ENCODE measurements around the gene CUEDC1. TPM values are rescaled to one million over a fixed set of nuclear protein-coding genes. Genes with fewer than 3 reads are reported as not detected.

Gene CUEDC1
- total RNA-seq, 4 donors from 2014 or later, result 7.9 to 63.6 (median 18.8) TPM

DNA sequence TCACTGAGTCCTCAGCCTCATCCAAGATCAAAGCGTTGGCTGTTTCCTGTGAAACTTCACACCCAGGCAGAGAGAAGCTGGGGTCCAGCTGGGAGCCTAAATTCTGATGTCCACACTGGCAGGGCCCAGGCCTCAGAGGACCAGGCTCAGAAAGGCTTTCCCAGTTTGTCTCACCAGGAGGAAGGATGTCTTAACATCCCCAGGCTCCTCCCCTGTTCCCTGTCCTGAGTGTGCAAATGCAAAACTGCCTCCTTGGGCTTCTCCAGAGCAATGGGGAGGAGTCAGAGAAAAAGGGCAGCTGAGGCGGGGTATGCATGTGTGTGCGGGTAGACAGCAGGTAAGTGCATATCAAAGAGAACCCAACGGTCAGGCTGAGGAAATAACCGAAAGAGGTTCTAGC lies 45.7 kb downstream of the CUEDC1 start:
- Histone ChIP-seq H3K27me3 (no peaks in the 10 kb centered on the region), H3K9me3 (no peaks in the 10 kb centered on the region), H3K4me1 (peaks cover 7 to 12% of the 10 kb centered on the region in 2 donors), H3K27ac (no peak overlapping the region), H3K4me3 (no peak overlapping the region), H3K36me3 (no peaks in the 10 kb centered on the region)
- DNase-seq, result no peak
- intact Hi-C loops (cut with DNase I; ENCODE audit: low total_unique reads), result no loop called here
- no peak for TF ChIP-seq POLR2A (IDR thresholded peaks at IDR 0.05)
- TF ChIP-seq CTCF (IDR thresholded peaks at IDR 0.05), result no peak

- intact Hi-C loops (cut with DNase I; ENCODE audit: low total_unique reads), result no loop called here
- DNase-seq, result no peak
- H3K27me3 ChIP-seq, result no peaks in the 10 kb centered on the region
- no peak overlapping the region for H3K27ac ChIP-seq
- peaks cover 2 to 6% of the 10 kb centered on the region in 2 donors for H3K4me1 ChIP-seq
- H3K9me3 ChIP-seq, result no peaks in the 10 kb centered on the region
- no peak overlapping the region for H3K4me3 ChIP-seq
- no peak for TF ChIP-seq CTCF (IDR thresholded peaks at IDR 0.05)
- no peak for TF ChIP-seq POLR2A (IDR thresholded peaks at IDR 0.05)
- H3K36me3 ChIP-seq, result no peaks in the 10 kb centered on the region
Measured at GRCh38 chr17:57908278-57908677, 46.9 kb downstream of the CUEDC1 start.

DNA sequence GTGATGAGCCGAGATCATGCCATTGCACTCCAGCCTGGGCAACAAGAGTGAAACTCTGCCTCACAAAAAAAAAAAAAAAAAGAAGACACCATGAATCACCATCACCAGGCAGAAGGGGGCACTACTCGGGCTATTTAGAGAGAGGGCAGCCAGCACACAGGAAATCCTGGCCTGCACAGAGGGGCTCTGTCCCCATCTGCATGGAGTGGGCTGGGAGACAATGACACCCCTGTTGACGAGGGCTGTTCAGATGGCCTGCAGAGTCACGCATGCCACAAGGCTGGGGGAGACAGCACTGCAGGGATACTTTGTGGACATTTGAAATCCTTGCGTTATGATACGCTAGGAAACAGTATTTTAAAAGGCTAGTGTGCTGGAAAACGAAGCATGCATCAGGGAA lies 48.3 kb downstream of the CUEDC1 start:
- Histone ChIP-seq H3K4me1 (peaks cover 0 to 9% of the 10 kb centered on the region in 2 donors), H3K9me3 (no peaks in the 10 kb centered on the region), H3K4me3 (no peak overlapping the region), H3K27me3 (no peaks in the 10 kb centered on the region), H3K27ac (no peak overlapping the region), H3K36me3 (no peaks in the 10 kb centered on the region)
- DNase-seq, result no peak
- TF ChIP-seq POLR2A (IDR thresholded peaks at IDR 0.05) (no peak), CTCF (IDR thresholded peaks at IDR 0.05) (no peak)
- intact Hi-C loops (cut with DNase I; ENCODE audit: low total_unique reads), result no loop called here

DNA sequence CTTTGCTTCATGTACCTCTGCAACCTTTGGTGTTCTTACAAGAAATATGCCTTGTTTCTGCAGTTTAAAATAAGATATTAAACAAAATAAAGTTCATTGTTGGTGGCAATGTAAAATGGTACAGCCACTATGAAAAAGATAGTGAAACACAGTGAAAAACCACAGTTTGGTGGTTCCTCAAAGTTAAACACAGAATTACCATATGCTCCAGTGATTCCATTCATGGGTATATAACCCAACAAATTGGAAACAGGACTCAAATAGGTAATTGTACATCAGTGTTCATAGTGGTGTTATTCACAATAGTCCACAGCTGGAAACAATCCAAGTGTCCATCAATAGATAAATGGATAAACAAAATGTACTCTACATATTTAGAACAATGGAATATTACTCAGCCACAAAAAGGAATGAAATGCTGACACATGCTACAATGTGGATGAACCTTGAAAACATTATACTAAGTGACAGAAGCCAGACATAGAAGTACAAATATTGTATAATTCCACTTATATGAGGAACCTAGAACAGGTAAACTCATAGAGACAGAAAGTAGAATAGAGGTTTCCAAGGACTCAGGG lies 49.2 kb downstream of the CUEDC1 start:
- Histone ChIP-seq H3K27ac (no peak overlapping the region), H3K4me1 (peaks cover 0 to 9% of the 10 kb centered on the region in 2 donors)

GRCh38 chr17:57903961-57904360 lies 51.3 kb downstream of the CUEDC1 start:
- Histone ChIP-seq H3K27ac (peak overlapping the region; percentile 60 to 72), H3K4me3 (no peak overlapping the region), H3K9me3 (no peaks in the 10 kb centered on the region), H3K36me3 (no peaks in the 10 kb centered on the region), H3K4me1 (peaks cover 0 to 22% of the 10 kb centered on the region in 2 donors), H3K27me3 (no peaks in the 10 kb centered on the region)
- no peak for TF ChIP-seq POLR2A (IDR thresholded peaks at IDR 0.05)
- no peak for TF ChIP-seq CTCF (IDR thresholded peaks at IDR 0.05)
- intact Hi-C loops (cut with DNase I; ENCODE audit: low total_unique reads), result no loop called here
- no peak for DNase-seq

More for the DNA sequence above, 49.2 kb downstream of the CUEDC1 start:
- Histone ChIP-seq H3K4me3 (no peak overlapping the region), H3K36me3 (no peaks in the 10 kb centered on the region), H3K27me3 (no peaks in the 10 kb centered on the region), H3K9me3 (no peaks in the 10 kb centered on the region)
- DNase-seq, result no peak
- TF ChIP-seq POLR2A (IDR thresholded peaks at IDR 0.05), result no peak
- no peak for TF ChIP-seq CTCF (IDR thresholded peaks at IDR 0.05)
- intact Hi-C loops (cut with DNase I; ENCODE audit: low total_unique reads), result no loop called here
